Daoy (cell line): ENCODE data around the gene CASP4. TPM values are rescaled to one million over a fixed set of nuclear protein-coding genes. Genes with fewer than 3 reads are reported as not detected.
"Not testable (repeated sequence)": the region's sequence is repeated elsewhere in the genome, so short reads cannot be mapped to it uniquely, and the experiment has no call there.

Experiments used
- DNase-seq: peaks from one replicate; pipeline ENCODE4 v3.0.0-alpha.2; 2015; ENCODE audit warnings: low read depth
- total RNA-seq: library from RNA; depleted of rRNA; stranded (reverse); fragments of >200 nt; shearing (Covaris generic); gene quantifications from 2 replicates; pipeline ENCODE4 v1.2.3, GENCODE V29; 2014

The CASP4 gene
- total RNA-seq, 1 experiment from 2014 or later = 132 TPM

GRCh38 chr11:104956528-104956927, 11.8 kb downstream of the CASP4 start:
- no peak for DNase-seq

GRCh38 chr11:104946907-104947306, 21.5 kb downstream of the CASP4 start:
- peak; percentile 40 for DNase-seq

- no peak for DNase-seq
Observed at GRCh38 chr11:104944076-104944475, 24.3 kb downstream of the CASP4 start.

GRCh38 chr11:104943561-104943960, 24.8 kb downstream of the CASP4 start:
- DNase-seq = no peak

- DNase-seq = no peak
Observed at GRCh38 chr11:104934594-104934993, 33.8 kb downstream of the CASP4 start.

- not testable (repeated sequence) for DNase-seq
Observed at GRCh38 chr11:104934073-104934472, 34.3 kb downstream of the CASP4 start.

GRCh38 chr11:104928811-104929210, 39.6 kb downstream of the CASP4 start:
- no peak for DNase-seq

- DNase-seq = no peak
Observed at GRCh38 chr11:104926771-104927611, 41.4 kb downstream of the CASP4 start.

- no peak for DNase-seq
Observed at GRCh38 chr11:104925850-104926249, 42.5 kb downstream of the CASP4 start.

- peak; percentile 4 for DNase-seq
Observed at GRCh38 chr11:104918113-104918824, 50.1 kb downstream of the CASP4 start.

GRCh38 chr11:104917271-104918112, 50.9 kb downstream of the CASP4 start:
- DNase-seq = no peak

GRCh38 chr11:104916442-104916841, 51.9 kb downstream of the CASP4 start:
- no peak for DNase-seq

GRCh38 chr11:104912102-104912501, 56.3 kb downstream of the CASP4 start:
- no peak for DNase-seq

GRCh38 chr11:104908186-104908531, 60.2 kb downstream of the CASP4 start:
- no peak for DNase-seq

GRCh38 chr11:104907521-104908185, 60.7 kb downstream of the CASP4 start:
- DNase-seq = peak; percentile 1

GRCh38 chr11:104905271-104905670, 63.1 kb downstream of the CASP4 start:
- DNase-seq = no peak

GRCh38 chr11:104899226-104899625, 69.1 kb downstream of the CASP4 start:
- no peak for DNase-seq

- no peak for DNase-seq
Observed at GRCh38 chr11:104898685-104899013, 69.7 kb downstream of the CASP4 start.

- DNase-seq = no peak
Observed at GRCh38 chr11:104897891-104898684, 70.3 kb downstream of the CASP4 start, which contains the start of gene CASP12. TSS of gene CASP12 (minus strand) at chr11:104898460.

GRCh38 chr11:104895634-104896033, 72.7 kb downstream of the CASP4 start:
- no peak for DNase-seq

GRCh38 chr11:104893876-104894275, 74.5 kb downstream of the CASP4 start:
- DNase-seq = no peak
